ENCODE measurements around the gene REPS2. TPM values are rescaled to one million over a fixed set of nuclear protein-coding genes. Genes with fewer than 3 reads are reported as not detected.

Gene REPS2
- total RNA-seq, 3 donors from 2014 or later (not counting 1 experiment from before 2014, with no cell fraction given), result 0.27 to 9.2 (median 0.59) TPM

- DNase-seq, result no peak
- Mint-ChIP-seq H3K36me3 (no peaks in the 10 kb centered on the region), H3K4me3 (no peak overlapping the region), H3K4me1 (no peaks in the 10 kb centered on the region), H3K27ac (no peak overlapping the region), H3K27me3 (ENCODE audit: low read depth in 2 of 2) (peaks cover 0 to 7% of the 10 kb centered on the region in 2 donors), H3K9me3 (peaks cover 4 to 11% of the 10 kb centered on the region in 2 donors)
- TF ChIP-seq CTCF (IDR thresholded peaks at IDR 0.05), result no peak
- WGBS (ENCODE audit: insufficient coverage), result 100% methylated on average over 1 of the region's 1 CpG
- no peak overlapping the region for H3K4me3 ChIP-seq (ENCODE audit: low read length)
- ATAC-seq, result no peak
- H3K9me3 ChIP-seq (ENCODE audit: control insufficient read depth, insufficient read depth, low read length), result no peaks in the 10 kb centered on the region
- H3K27ac ChIP-seq (ENCODE audit: low read length), result no peak overlapping the region
- intact Hi-C loops (cut with micrococcal nuclease), result no loop called here
- H3K27me3 ChIP-seq (ENCODE audit: control insufficient read depth, insufficient read depth, low read length), result no peaks in the 10 kb centered on the region
- no peaks in the 10 kb centered on the region for H3K36me3 ChIP-seq (ENCODE audit: control insufficient read depth, insufficient read depth, low read length)
- H3K4me1 ChIP-seq (ENCODE audit: control insufficient read depth, insufficient read depth, low read length), result no peaks in the 10 kb centered on the region
Observed at GRCh38 chrX:17160975-17161374, 214.5 kb downstream of the REPS2 start.

GRCh38 chrX:17161991-17162390 lies 215.5 kb downstream of the REPS2 start:
- no peak for TF ChIP-seq CTCF (IDR thresholded peaks at IDR 0.05)
- intact Hi-C loops (cut with micrococcal nuclease), result no loop called here
- Mint-ChIP-seq H3K36me3 (no peaks in the 10 kb centered on the region), H3K4me1 (no peaks in the 10 kb centered on the region), H3K4me3 (no peak overlapping the region), H3K27ac (no peak overlapping the region), H3K9me3 (peaks cover 4 to 11% of the 10 kb centered on the region in 2 donors), H3K27me3 (ENCODE audit: low read depth in 2 of 2) (peaks cover 0 to 7% of the 10 kb centered on the region in 2 donors)
- H3K4me1 ChIP-seq (ENCODE audit: control insufficient read depth, insufficient read depth, low read length), result no peaks in the 10 kb centered on the region
- ATAC-seq, result no peak
- no peak overlapping the region for H3K4me3 ChIP-seq (ENCODE audit: low read length)
- WGBS (ENCODE audit: insufficient coverage), result 100% methylated on average over 1 of the region's 1 CpG
- DNase-seq, result no peak
- no peaks in the 10 kb centered on the region for H3K9me3 ChIP-seq (ENCODE audit: control insufficient read depth, insufficient read depth, low read length)
- H3K27me3 ChIP-seq (ENCODE audit: control insufficient read depth, insufficient read depth, low read length), result no peaks in the 10 kb centered on the region
- no peaks in the 10 kb centered on the region for H3K36me3 ChIP-seq (ENCODE audit: control insufficient read depth, insufficient read depth, low read length)
- H3K27ac ChIP-seq (ENCODE audit: low read length), result no peak overlapping the region

DNA sequence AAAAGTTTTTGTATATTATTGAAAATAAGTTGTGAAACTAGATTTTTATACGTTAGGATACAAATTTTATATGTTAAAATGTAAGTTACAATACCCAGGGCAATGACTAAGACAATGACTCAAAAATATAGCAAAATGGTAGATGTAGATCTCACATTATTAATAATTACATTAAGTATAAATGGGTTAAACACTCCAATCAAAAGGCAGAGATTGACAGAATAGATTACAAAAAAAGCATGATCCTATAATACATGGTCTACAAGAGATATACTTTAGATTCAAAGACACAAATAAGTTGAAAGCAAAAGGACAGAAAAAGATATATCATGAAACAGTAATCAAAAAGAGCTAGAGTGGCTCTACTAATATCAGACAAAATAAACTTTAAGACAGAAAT lies 217.6 kb downstream of the REPS2 start:
- peaks cover 4 to 11% of the 10 kb centered on the region in 2 donors for H3K9me3 Mint-ChIP-seq
- no peak overlapping the region for H3K27ac Mint-ChIP-seq
- H3K4me1 Mint-ChIP-seq, result no peaks in the 10 kb centered on the region
- ATAC-seq (no peak), DNase-seq (no peak)
- Histone ChIP-seq H3K4me3 (ENCODE audit: low read length) (no peak overlapping the region), H3K9me3 (ENCODE audit: control insufficient read depth, insufficient read depth, low read length) (no peaks in the 10 kb centered on the region), H3K27ac (ENCODE audit: low read length) (no peak overlapping the region), H3K36me3 (ENCODE audit: control insufficient read depth, insufficient read depth, low read length) (no peaks in the 10 kb centered on the region), H3K4me1 (ENCODE audit: control insufficient read depth, insufficient read depth, low read length) (no peaks in the 10 kb centered on the region), H3K27me3 (ENCODE audit: control insufficient read depth, insufficient read depth, low read length) (no peaks in the 10 kb centered on the region)
- TF ChIP-seq CTCF (IDR thresholded peaks at IDR 0.05), result no peak
- no CpG with 5 or more reads among the region's 1 CpG for WGBS (ENCODE audit: insufficient coverage)
- no peak overlapping the region for H3K4me3 Mint-ChIP-seq
- intact Hi-C loops (cut with micrococcal nuclease), result no loop called here
- H3K36me3 Mint-ChIP-seq, result no peaks in the 10 kb centered on the region
- H3K27me3 Mint-ChIP-seq (ENCODE audit: low read depth in 2 of 2), result no peaks in the 10 kb centered on the region

GRCh38 chrX:17164941-17165340 lies 218.5 kb downstream of the REPS2 start:
- intact Hi-C loops (cut with micrococcal nuclease), result no loop called here
- ATAC-seq, result no peak
- Histone ChIP-seq H3K27me3 (ENCODE audit: control insufficient read depth, insufficient read depth, low read length) (no peaks in the 10 kb centered on the region), H3K9me3 (ENCODE audit: control insufficient read depth, insufficient read depth, low read length) (no peaks in the 10 kb centered on the region), H3K27ac (ENCODE audit: low read length) (no peak overlapping the region), H3K36me3 (ENCODE audit: control insufficient read depth, insufficient read depth, low read length) (no peaks in the 10 kb centered on the region), H3K4me1 (ENCODE audit: control insufficient read depth, insufficient read depth, low read length) (no peaks in the 10 kb centered on the region), H3K4me3 (ENCODE audit: low read length) (no peak overlapping the region)
- no peak overlapping the region for H3K27ac Mint-ChIP-seq
- peaks cover 4 to 11% of the 10 kb centered on the region in 2 donors for H3K9me3 Mint-ChIP-seq
- 89% methylated on average over 1 of the region's 1 CpG for WGBS (ENCODE audit: insufficient coverage)
- no peaks in the 10 kb centered on the region for H3K4me1 Mint-ChIP-seq
- TF ChIP-seq CTCF (IDR thresholded peaks at IDR 0.05), result no peak
- H3K36me3 Mint-ChIP-seq, result no peaks in the 10 kb centered on the region
- no peak for DNase-seq
- H3K4me3 Mint-ChIP-seq, result no peak overlapping the region
- H3K27me3 Mint-ChIP-seq (ENCODE audit: low read depth in 2 of 2), result no peaks in the 10 kb centered on the region
